Measurements from ENCODE around the gene C5orf63. TPM values are rescaled to one million over a fixed set of nuclear protein-coding genes. Genes with fewer than 3 reads are reported as not detected.

C5orf63 gene
- total and polyA plus RNA-seq, 2 experiments from 2014 or later, result 6.8 to 10.5 TPM

GRCh38 chr5:127002390-127002789 is 70.9 kb downstream of the C5orf63 start:
- H3K27ac Mint-ChIP-seq, result no peak overlapping the region
- Histone ChIP-seq H3K36me3 (ENCODE audit: insufficient read depth) (no peaks in the 10 kb centered on the region), H3K27ac (ENCODE audit: low read depth) (no peak overlapping the region), H3K4me3 (no peak overlapping the region), H4K20me1 (replicated peaks; ENCODE audit: insufficient read depth) (0 out of 2 replicates have a peak, but pooled peaks cover 3% of the 10 kb centered on the region), H3K9me2 (ENCODE audit: insufficient read depth) (no peaks in the 10 kb centered on the region), H3K27me3 (ENCODE audit: insufficient read depth) (no peaks in the 10 kb centered on the region), H2AFZ (no peak overlapping the region), H3K4me1 (ENCODE audit: insufficient read depth) (no peaks in the 10 kb centered on the region; the same call in 1 of the 2 replicates), H3K79me2 (replicated peaks; ENCODE audit: insufficient read depth) (0 out of 2 replicates have a peak, but pooled peaks cover 5% of the 10 kb centered on the region), H3F3A (replicated peaks; ENCODE audit: low read depth) (no peaks in the 10 kb centered on the region), H3K4me2 (no peak overlapping the region)
- peaks cover 6% of the 10 kb centered on the region for H3K27me3 Mint-ChIP-seq (ENCODE audit: insufficient read depth, low read depth, poor library complexity)
- no peak for TF ChIP-seq ETS1 (IDR thresholded peaks at IDR 0.05)
- no peak for TF ChIP-seq CREB1 (CRISPR knock-in tag; IDR thresholded peaks at IDR 0.05; ENCODE audit: low read depth)
- TF ChIP-seq EZH2phosphoT487 (IDR thresholded peaks at IDR 0.05; ENCODE audit: unreplicated experiment), result no peak
- TF ChIP-seq STAT1 (IDR thresholded peaks at IDR 0.05; ENCODE audit: unreplicated experiment), result no peak
- no peak for TF ChIP-seq REST (IDR thresholded peaks at IDR 0.05; ENCODE audit: unreplicated experiment)
- TF ChIP-seq ZNF462 (CRISPR knock-in tag; IDR thresholded peaks at IDR 0.05), result no peak
- TF ChIP-seq ZNF331 (CRISPR knock-in tag; IDR thresholded peaks at IDR 0.05; ENCODE audit: low read depth), result no peak
- no peak for TF ChIP-seq ZNF114 (CRISPR knock-in tag; IDR thresholded peaks at IDR 0.05)
- no peak for TF ChIP-seq JUNB (IDR thresholded peaks at IDR 0.05; ENCODE audit: unreplicated experiment)
- TF ChIP-seq CTCF (conservative IDR thresholded peaks at IDR 0.05; ENCODE audit: low read depth in 2 of 2), result no peak
- no peak for TF ChIP-seq POLR2AphosphoS5 (IDR thresholded peaks at IDR 0.05; ENCODE audit: low read depth)
- TF ChIP-seq NANOG (IDR thresholded peaks at IDR 0.05; ENCODE audit: borderline replicate concordance), result no peak
- TF ChIP-seq EZH2 (IDR thresholded peaks at IDR 0.05; ENCODE audit: low read depth, unreplicated experiment), result no peak
- no peaks in the 10 kb centered on the region for H3K9me3 Mint-ChIP-seq
- peaks cover 6% of the 10 kb centered on the region for H3K4me1 Mint-ChIP-seq
- DNase-seq (ENCODE audit: low spot score), result no peak
- no peak for ATAC-seq
- no peaks in the 10 kb centered on the region; the same call in 2 of the 3 replicates for H3K36me3 Mint-ChIP-seq (ENCODE audit: low read depth)
- H3K4me3 Mint-ChIP-seq, result no peak overlapping the region
